Head of caudate nucleus (tissue), 42 donors: ENCODE data around the gene POT1.

ENCODE experiments used
- DNase-seq, 42 donors: peaks; one replicate each; pipeline versions ENCODE4 v3.0.0 to v3.0.0-alpha.2; 2020 to 2021; ENCODE audit warnings: mixed read lengths in 7 of 42
- intact Hi-C: fragments of 100-400 bp; cut with DNase I; formaldehyde crosslinking; loops from one replicate; pipeline ENCODE4 v1.15.0; 2022

The POT1 gene

GRCh38 chr7:124780608-124781007 lies 149.0 kb downstream of the POT1 start:
- intact Hi-C loops, result no loop called here
- no peak for DNase-seq

DNA sequence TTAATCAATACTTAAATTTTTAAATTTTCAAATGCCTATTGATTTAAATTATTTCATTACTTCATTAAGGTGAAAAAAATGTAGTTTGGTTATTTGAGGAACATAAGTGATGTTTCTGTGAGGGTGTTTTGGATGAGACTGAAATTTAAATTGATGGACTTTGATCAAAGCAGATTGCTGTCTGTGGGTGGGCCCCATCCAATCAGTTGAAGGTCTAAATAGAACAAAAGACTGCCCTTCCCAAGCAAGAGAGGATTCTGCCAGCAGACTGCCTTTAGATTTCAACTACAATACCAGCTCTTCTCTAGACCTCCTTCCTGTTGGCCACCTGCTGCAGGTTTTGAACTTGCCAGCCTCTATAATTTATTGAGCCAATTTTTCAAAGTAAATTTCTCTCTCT lies 149.6 kb downstream of the POT1 start:
- DNase-seq, result no peak
- intact Hi-C loops, result no loop called here

GRCh38 chr7:124779620-124780019 lies 150.0 kb downstream of the POT1 start:
- no peak for DNase-seq
- intact Hi-C loops, result no loop called here

GRCh38 chr7:124779194-124779593 lies 150.4 kb downstream of the POT1 start:
- DNase-seq, result no peak
- intact Hi-C loops, result no loop called here

DNA sequence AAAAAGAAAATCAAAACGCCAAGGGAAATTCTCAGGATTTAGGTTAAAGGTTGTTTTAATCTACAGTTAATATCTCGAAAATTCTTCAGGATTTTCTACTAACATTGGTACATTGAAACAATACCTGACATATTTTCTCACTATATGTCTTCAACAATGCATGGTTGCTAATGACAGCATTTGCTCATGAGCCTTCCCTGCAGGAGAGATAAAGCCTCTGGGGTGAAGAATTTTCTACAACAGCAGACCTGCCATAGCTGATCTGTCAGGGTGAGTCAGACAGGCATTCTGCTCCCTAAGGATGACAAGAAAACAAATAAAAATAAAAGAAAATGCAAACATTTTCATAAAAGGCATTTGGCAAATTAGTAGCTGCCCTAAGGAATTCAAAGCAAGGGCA lies 152.4 kb downstream of the POT1 start:
- DNase-seq, result no peak
- intact Hi-C loops, result no loop called here

DNA sequence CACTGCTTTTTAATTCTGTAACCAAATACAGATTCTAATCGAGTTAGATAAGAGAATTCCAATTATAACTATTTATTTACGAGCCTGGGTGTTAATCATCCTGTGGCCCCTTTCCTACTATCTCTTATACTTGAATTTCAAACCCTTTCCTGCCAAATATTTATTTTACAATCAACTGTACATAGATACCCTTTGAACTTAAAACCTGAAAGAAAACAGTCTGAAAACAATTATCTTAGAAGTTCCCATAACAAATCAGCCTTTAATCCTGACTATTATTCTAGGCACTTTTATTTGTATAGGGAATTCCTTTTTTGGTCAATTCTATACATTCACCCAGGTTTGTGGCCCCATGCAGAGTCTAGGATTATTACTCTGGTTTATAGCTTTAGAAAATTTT lies 153.5 kb downstream of the POT1 start:
- DNase-seq, result no peak
- intact Hi-C loops, result no loop called here

DNA sequence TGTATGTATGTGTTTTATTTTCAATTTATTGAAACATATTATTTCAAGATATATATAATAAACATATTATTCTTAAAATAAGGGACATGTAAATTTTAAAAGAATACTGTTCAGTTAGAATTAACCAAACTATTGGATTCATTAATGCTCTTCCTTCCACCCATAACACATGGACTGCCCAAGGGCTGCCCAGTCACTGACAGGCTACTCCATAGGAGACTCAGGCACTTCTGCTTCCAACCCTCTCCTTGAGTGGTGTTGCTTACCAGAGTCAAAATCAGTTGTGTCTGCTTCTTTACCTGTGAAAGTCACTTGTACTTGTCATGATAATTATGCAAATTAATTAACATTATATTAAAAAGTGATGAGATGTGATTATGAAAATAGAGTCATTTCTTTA lies 154.2 kb downstream of the POT1 start:
- intact Hi-C loops, result no loop called here
- no peak for DNase-seq

- intact Hi-C loops, result loop anchor here (5.0 kb wide), 1 partner anchor 602 kb away; no protein-coding TSS in a partner anchor
- DNase-seq, result no peak
These were observed 155.7 kb downstream of the POT1 start for GRCh38 chr7:124773938-124774337.

GRCh38 chr7:124773339-124773738 lies 156.3 kb downstream of the POT1 start:
- no peak for DNase-seq
- intact Hi-C loops, result loop anchor here (5.0 kb wide), 1 partner anchor 601 kb away; no protein-coding TSS in a partner anchor
